Measurements from ENCODE around the gene AGBL4.
A peak's percentile ranks its signal among the peaks of the same experiment; 100 is the strongest.

Gene AGBL4

DNA sequence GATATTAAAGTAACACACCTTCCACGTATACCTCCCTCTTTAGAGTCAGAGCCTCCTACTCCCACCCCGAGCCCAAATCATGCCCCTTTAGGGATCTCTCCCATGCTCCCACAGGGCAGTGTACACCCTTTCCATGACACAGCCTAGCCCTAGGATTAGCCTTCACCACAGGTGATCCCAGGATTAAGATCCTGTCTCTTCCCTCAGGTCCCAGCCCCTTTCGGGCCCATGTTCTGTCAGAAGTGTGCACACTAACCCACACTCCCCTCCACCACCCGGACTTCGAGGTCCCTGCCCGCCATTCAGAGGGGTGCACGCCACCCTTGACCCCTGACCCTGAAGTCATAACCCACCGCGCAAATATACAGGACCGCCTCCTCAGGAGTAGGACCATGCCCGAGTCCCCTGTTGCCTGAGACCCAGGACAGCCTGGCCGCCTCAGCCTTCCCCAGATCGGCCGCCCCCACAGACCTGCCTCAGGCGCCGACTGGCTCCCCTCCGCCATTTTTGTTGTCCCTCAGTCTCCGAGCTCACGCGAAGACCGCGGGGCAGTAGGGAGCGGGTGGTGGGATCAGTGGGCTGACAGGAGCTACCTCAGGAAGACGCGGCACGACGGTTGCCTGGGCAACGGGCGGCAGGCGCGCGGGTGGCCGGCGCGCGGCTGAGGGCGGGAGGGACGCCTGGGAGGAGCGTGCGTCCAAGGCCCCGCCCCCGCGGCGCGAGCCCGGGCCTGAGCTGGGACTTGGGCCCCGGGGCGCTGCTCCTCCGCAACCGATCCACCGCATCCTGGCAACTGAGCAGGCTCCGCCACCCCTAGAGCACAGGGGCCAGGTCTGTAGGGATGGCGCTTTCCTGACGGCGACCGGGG, at the start of gene AGBL4:
TSS of gene AGBL4 (minus strand) at position 663 of the 868 bp plus-strand sequence.
- TF ChIP-seq, protein P1, sequence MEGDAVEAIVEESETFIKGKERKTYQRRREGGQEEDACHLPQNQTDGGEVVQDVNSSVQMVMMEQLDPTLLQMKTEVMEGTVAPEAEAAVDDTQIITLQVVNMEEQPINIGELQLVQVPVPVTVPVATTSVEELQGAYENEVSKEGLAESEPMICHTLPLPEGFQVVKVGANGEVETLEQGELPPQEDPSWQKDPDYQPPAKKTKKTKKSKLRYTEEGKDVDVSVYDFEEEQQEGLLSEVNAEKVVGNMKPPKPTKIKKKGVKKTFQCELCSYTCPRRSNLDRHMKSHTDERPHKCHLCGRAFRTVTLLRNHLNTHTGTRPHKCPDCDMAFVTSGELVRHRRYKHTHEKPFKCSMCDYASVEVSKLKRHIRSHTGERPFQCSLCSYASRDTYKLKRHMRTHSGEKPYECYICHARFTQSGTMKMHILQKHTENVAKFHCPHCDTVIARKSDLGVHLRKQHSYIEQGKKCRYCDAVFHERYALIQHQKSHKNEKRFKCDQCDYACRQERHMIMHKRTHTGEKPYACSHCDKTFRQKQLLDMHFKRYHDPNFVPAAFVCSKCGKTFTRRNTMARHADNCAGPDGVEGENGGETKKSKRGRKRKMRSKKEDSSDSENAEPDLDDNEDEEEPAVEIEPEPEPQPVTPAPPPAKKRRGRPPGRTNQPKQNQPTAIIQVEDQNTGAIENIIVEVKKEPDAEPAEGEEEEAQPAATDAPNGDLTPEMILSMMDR (IDR thresholded peaks at IDR 0.05; ENCODE audit: low read depth, low read length, missing control alignments): no peak
- no peak for DNase-seq (ENCODE audit: low read depth)
- H3K4me3 ChIP-seq (ENCODE audit: low read depth, low read length): no peak within 1 kb of the TSS

DNA sequence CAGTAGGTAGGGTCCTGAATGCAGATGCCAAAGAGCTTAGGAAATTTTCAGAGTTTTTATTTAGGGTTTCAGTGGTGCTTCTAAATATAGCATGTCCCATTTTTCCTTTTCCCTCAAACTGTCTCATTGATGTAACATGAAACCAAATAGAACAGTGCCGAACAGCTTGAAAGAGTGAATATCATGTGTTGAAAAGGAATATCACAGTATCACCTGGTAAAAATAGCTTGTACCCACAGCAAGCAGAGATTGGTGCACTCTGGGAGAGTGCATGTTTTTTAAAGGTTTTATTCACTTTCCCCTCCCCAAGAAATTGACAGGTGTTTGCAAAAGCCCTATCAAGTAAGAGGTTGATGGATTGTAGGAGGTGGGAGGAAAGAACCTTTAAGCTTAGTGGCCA, 43.1 kb upstream of the AGBL4 start:
- TF ChIP-seq, protein P1 (IDR thresholded peaks at IDR 0.05; ENCODE audit: low read depth, low read length, missing control alignments): no peak
- DNase-seq (ENCODE audit: low read depth): no peak
- H3K4me3 ChIP-seq (ENCODE audit: low read depth, low read length): no peak overlapping the region

DNA sequence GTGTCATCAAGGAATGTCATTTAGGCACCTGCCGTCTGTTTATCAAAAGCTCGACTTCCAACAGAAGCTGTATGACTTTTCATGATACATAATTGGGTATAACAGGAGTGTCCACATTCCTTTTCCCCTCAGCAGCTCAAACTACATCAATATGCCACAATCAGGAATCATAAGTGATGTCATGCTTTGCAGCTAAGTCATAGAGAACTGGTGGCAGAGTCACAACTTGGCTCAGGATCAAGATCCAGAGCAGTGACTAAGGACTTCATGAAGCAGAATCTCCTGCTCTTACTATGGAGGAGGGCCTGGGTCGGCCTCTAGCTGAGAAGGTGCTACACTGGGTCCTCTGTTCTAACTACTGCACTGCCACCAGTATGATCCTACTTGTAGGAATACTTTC, 36.5 kb upstream of the AGBL4 start:
- no peak for DNase-seq (ENCODE audit: low read depth)
- no peak overlapping the region for H3K4me3 ChIP-seq (ENCODE audit: low read depth, low read length)

DNA sequence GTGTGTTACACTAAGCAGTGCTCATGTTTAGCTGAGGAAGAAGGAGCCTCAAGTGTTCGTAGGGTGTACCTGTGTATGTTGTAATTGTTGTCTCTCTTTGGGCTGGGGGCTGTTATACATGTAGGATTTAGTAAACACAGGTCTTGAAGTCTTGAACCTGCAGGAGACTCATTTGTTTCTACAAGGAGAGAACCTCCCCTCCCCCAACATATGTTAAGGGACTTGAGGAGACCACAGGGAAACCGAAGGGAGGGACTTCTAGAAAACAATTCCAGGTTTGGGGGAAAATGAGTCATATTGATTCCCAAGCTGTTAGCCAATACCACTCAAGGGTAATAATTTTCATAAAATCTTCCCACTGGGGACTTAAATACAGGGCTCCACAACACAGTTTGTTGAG, 25.0 kb upstream of the AGBL4 start:
- DNase-seq (ENCODE audit: low read depth): no peak
- TF ChIP-seq, protein P1 (IDR thresholded peaks at IDR 0.05; ENCODE audit: low read depth, low read length, missing control alignments): no peak
- no peak overlapping the region for H3K4me3 ChIP-seq (ENCODE audit: low read depth, low read length)

More for the DNA sequence above, 36.5 kb upstream of the AGBL4 start:
- TF ChIP-seq, protein P1 (IDR thresholded peaks at IDR 0.05; ENCODE audit: low read depth, low read length, missing control alignments): no peak

DNA sequence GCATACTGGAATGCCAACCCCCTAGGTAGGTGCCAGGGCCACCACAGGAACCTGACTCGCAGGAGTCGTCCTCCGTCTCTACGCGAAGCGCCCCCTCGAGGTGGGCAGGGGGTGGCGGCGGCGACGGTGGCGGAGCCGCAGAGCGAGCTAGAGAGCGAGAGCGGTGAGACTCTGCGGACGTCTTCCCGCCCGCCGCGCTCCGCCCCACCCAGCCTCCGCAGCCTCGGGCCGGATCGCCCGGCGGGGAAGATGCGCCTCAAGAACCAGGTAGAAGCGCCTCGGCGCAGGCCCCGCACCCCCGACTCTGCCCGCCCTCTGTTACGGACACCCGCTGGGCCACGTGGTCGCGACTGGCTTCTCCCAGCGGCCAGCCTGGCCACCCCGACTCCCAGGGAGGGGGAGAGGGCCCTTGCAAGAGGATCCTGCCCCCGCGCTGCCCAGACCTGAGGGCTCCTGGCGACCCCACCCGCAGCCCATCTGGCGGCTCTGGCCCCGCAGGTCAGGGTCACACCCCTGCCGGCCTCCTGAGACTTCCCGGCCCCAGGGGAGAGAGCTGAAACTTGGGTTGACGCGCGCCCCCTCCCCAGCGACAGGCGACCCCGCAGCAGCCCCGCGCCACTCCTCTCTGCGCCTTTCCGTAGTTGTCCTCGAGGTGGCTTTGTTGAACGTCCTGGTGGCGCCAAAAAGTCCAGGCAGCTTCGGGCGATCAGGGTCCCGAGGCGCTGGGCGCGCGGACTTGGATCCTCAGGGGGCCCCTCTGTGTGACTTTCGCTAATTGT, 24.4 kb upstream of the AGBL4 start:
- TF ChIP-seq, protein P1 (IDR thresholded peaks at IDR 0.05; ENCODE audit: low read depth, low read length, missing control alignments): peak; percentile 39
- H3K4me3 ChIP-seq (ENCODE audit: low read depth, low read length): no peak overlapping the region
- DNase-seq (ENCODE audit: low read depth): no peak

DNA sequence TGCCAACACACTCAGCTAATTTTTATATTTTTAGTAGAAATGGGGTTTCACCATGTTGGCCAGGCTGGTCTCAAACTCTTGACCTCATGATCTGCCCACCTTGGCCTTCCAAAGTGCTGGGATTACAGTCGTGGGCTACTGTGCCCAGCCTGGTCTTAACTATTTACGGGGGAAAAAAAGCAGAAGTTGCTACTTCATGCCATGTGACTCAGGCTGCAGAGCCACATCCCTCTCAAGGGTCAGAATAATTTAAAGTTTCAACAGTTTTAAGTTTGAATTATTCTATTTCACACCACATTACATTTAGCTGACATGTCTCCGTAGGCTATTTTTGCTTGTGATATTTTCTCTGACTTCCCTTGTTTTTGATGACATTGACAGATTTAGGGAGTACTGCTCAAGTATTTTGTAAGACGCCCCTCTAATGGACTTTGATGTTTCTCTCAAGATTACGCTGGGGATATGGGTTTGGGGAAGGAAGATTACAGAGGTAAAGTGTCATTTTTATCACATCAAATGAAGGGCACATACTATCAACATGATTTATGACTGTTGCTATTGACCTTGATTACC, 14.6 kb upstream of the AGBL4 start:
- DNase-seq (ENCODE audit: low read depth): no peak
- no peak overlapping the region for H3K4me3 ChIP-seq (ENCODE audit: low read depth, low read length)
- TF ChIP-seq, protein P1 (IDR thresholded peaks at IDR 0.05; ENCODE audit: low read depth, low read length, missing control alignments): no peak
